H9 (cell line): Measurements from ENCODE around the gene OMP. TPM values are rescaled to one million over a fixed set of nuclear protein-coding genes. Genes with fewer than 3 reads are reported as not detected.

Source experiments
- DNase-seq: peaks from one replicate; pipeline ENCODE4 v3.0.0-alpha.2; 2017
- H2AFZ ChIP-seq: one replicate; pipeline ENCODE4 v1.6.1; 2013; ENCODE audit warnings: mild to moderate bottlenecking, low read length, control low read depth, moderate library complexity
- H2AK5ac ChIP-seq: 2 replicates; pipeline ENCODE4 v1.6.1; 2013; ENCODE audit warnings: low read length, control low read depth, mixed read lengths; ENCODE audit not compliant: insufficient read length
- H2BK120ac ChIP-seq: one replicate; pipeline ENCODE4 v1.6.1; 2013; ENCODE audit warnings: low read depth, mild to moderate bottlenecking, low read length, control low read depth, inconsistent platforms; ENCODE audit not compliant: poor library complexity, severe bottlenecking
- H2BK12ac ChIP-seq: 2 replicates; pipeline ENCODE4 v1.6.1; 2013; ENCODE audit warnings: low read length, control low read depth, mixed read lengths, low read depth; ENCODE audit not compliant: insufficient read length
- H2BK15ac ChIP-seq: 2 replicates; pipeline ENCODE4 v1.6.1; 2013; ENCODE audit warnings: low read depth, low read length, control low read depth
- H2BK20ac ChIP-seq: one replicate; pipeline ENCODE4 v1.6.1; 2013; ENCODE audit warnings: low read depth, mild to moderate bottlenecking, low read length, control low read depth, inconsistent platforms; ENCODE audit not compliant: poor library complexity, severe bottlenecking
- H2BK5ac ChIP-seq: 2 replicates; pipeline ENCODE4 v1.6.1; 2013; ENCODE audit warnings: low read length, control low read depth, mixed read lengths; ENCODE audit not compliant: insufficient read length
- H3K14ac ChIP-seq: 2 replicates; pipeline ENCODE4 v1.6.1; 2013; ENCODE audit warnings: low read length, control low read depth; ENCODE audit not compliant: insufficient read depth
- H3K18ac ChIP-seq: 2 replicates; pipeline ENCODE4 v1.6.1; 2013; ENCODE audit warnings: low read depth, mild to moderate bottlenecking, mixed read lengths, low read length, control low read depth; ENCODE audit not compliant: insufficient read length
- H3K23ac ChIP-seq: 2 replicates; pipeline ENCODE4 v1.6.1; 2013; ENCODE audit warnings: low read length, control low read depth, mixed read lengths, low read depth; ENCODE audit not compliant: insufficient read length
- H3K23me2 ChIP-seq: 2 replicates; pipeline ENCODE4 v1.6.1; 2013; ENCODE audit warnings: low read depth, mild to moderate bottlenecking, mixed read lengths, low read length, control low read depth; ENCODE audit not compliant: insufficient read length, poor library complexity, severe bottlenecking
- H3K27ac ChIP-seq: 2 replicates; pipeline ENCODE4 v1.5.1; 2013; ENCODE audit warnings: low read length, control low read depth, mixed read lengths, low read depth; ENCODE audit not compliant: insufficient read length
- H3K27me3 ChIP-seq: 2 replicates; pipeline ENCODE4 v1.6.1; 2013; ENCODE audit warnings: low read length, control low read depth, inconsistent platforms; ENCODE audit not compliant: insufficient read depth
- H3K4ac ChIP-seq: 2 replicates; pipeline ENCODE4 v1.6.1; 2013; ENCODE audit warnings: low read depth, mild to moderate bottlenecking, control low read depth, inconsistent platforms, low read length, moderate library complexity
- H3K4me1 ChIP-seq: 2 replicates; pipeline ENCODE4 v1.6.1; 2013; ENCODE audit warnings: low read length, control low read depth, inconsistent platforms; ENCODE audit not compliant: insufficient read depth
- H3K4me2 ChIP-seq: 2 replicates; pipeline ENCODE4 v1.6.1; 2013; ENCODE audit warnings: low read length, control low read depth, mixed read lengths; ENCODE audit not compliant: insufficient read length, insufficient read depth
- H3K56ac ChIP-seq: 2 replicates; pipeline ENCODE4 v1.6.1; 2013; ENCODE audit warnings: low read depth, mild to moderate bottlenecking, mixed read lengths, low read length, control low read depth; ENCODE audit not compliant: insufficient read length
- H3K79me1 ChIP-seq: 2 replicates; pipeline ENCODE4 v1.6.1; 2013; ENCODE audit warnings: low read depth, mild to moderate bottlenecking, moderate library complexity, low read length, control low read depth, inconsistent platforms; ENCODE audit not compliant: insufficient read depth, poor library complexity, severe bottlenecking
- H3K79me2 ChIP-seq: 2 replicates; pipeline ENCODE4 v1.6.1; 2013; ENCODE audit warnings: low read length, control low read depth, inconsistent platforms; ENCODE audit not compliant: insufficient read depth
- H3K9ac ChIP-seq: 2 replicates; pipeline ENCODE4 v1.6.1; 2013; ENCODE audit warnings: low read length, control low read depth, mixed read lengths; ENCODE audit not compliant: insufficient read length; ENCODE audit errors: extremely low read depth
- H3K9me3 ChIP-seq: one replicate; pipeline ENCODE4 v1.6.1; 2013; ENCODE audit warnings: low read depth, low read length, inconsistent platforms; ENCODE audit not compliant: control insufficient read depth
- H3T11ph ChIP-seq: one replicate; pipeline ENCODE4 v1.6.1; 2013; ENCODE audit warnings: mild to moderate bottlenecking, low read length, control low read depth, inconsistent platforms
- H4K20me1 ChIP-seq: one replicate; pipeline ENCODE4 v1.6.1; 2013; ENCODE audit not compliant: control insufficient read depth, insufficient read length, insufficient read depth
- H4K5ac ChIP-seq: 2 replicates; pipeline ENCODE4 v1.6.1; 2013; ENCODE audit warnings: low read depth, mild to moderate bottlenecking, mixed read lengths, low read length, control low read depth; ENCODE audit not compliant: insufficient read length
- H4K8ac ChIP-seq: replicated peaks from 2 replicates; pipeline ENCODE4 v1.6.1; 2013; ENCODE audit warnings: low read length, control low read depth, mixed read lengths, low read depth; ENCODE audit not compliant: insufficient read length
- H4K91ac ChIP-seq: 2 replicates; pipeline ENCODE4 v1.6.1; 2013; ENCODE audit warnings: low read depth, mild to moderate bottlenecking, moderate library complexity, mixed read lengths, low read length, control low read depth; ENCODE audit not compliant: insufficient read length
- H3K27ac Mint-ChIP-seq, 3 experiments: 2 replicates in 2 of 3; 3 replicates in 1 of 3; pipeline ENCODE4 v1.8.0; 2020 to 2021; ENCODE audit warnings: mixed read lengths in 3 of 3, mild to moderate bottlenecking in 1 of 3, moderate library complexity in 1 of 3
- H3K27me3 Mint-ChIP-seq: 2 replicates; pipeline ENCODE4 v1.8.0; 2021; ENCODE audit warnings: low read depth, mild to moderate bottlenecking, moderate library complexity, mixed read lengths
- H3K36me3 Mint-ChIP-seq, 3 experiments: 2 replicates in 2 of 3; 3 replicates in 1 of 3; pipeline ENCODE4 v1.8.0; 2020 to 2021; ENCODE audit warnings: low read depth in 3 of 3, mixed read lengths in 3 of 3; ENCODE audit not compliant: insufficient read depth in 1 of 3
- H3K4me1 Mint-ChIP-seq, 2 experiments: 2 replicates each; pipeline ENCODE4 v1.8.0; 2020; ENCODE audit warnings: mixed read lengths in 2 of 2
- H3K4me3 Mint-ChIP-seq, 2 experiments: 2 replicates in 1 of 2; 3 replicates in 1 of 2; pipeline ENCODE4 v1.8.0; 2020 to 2021; ENCODE audit warnings: mild to moderate bottlenecking in 2 of 2, mixed read lengths in 2 of 2, moderate library complexity in 1 of 2
- H3K9me3 Mint-ChIP-seq, 2 experiments: 2 replicates in 1 of 2; 3 replicates in 1 of 2; pipeline ENCODE4 v1.8.0; 2020; ENCODE audit warnings: mild to moderate bottlenecking in 2 of 2, mixed read lengths in 2 of 2, moderate library complexity in 1 of 2
- WGBS: extraction: QIAGEN DNeasy Blood & Tissue Kit; methylation state at CpG from one replicate; pipeline ENCODE4 v1.1.7; 2013; ENCODE audit warnings: missing lambda C conversion rate, low lambda C conversion rate, mixed read lengths; ENCODE audit not compliant: insufficient read length; ENCODE audit errors: extremely low coverage; 5-methylcytosine and 5-hydroxymethylcytosine counted together
- total RNA-seq: library from RNA; stranded (reverse); gene quantifications from 2 replicates; pipeline ENCODE4 v1.2.1, GENCODE V29; 2021
- TF ChIP-seq, protein P1 (sequence below): fragments of 200-600 bp; sonication (generic); conservative IDR thresholded peaks from 3 replicates; pipeline ENCODE4 v1.8.0; 2021; ENCODE audit warnings: antibody characterized with exemption, mild to moderate bottlenecking

OMP gene
- total RNA-seq, 1 experiment from 2014 or later = not detected

DNA sequence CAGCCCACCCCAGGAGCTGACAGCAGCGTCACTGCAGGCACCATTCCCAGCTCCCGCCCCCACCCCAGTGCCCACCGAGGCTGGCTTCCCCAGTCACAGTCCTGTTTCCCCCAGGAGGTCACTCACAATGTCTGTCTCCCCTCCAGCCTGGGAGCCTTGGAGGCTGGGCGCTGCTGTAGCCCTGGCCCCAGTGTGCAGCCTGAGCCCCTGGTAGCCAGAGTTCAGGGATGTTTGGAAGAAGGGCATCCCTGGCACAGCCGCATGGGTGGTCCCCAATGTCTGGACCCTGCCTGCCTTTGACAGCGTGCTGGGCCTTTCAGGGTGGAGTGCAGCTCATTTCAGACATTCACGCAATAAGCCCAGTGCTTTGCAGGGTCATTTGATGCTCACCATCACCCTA is 31.6 kb upstream of the OMP start:
- no peak overlapping the region for H3K18ac ChIP-seq
- H3K9ac ChIP-seq = no peak overlapping the region
- H2AK5ac ChIP-seq = no peak overlapping the region
- no peak overlapping the region for H2BK120ac ChIP-seq
- no peaks in the 10 kb centered on the region for H3K9me3 Mint-ChIP-seq
- no peaks in the 10 kb centered on the region for H4K20me1 ChIP-seq
- WGBS = no CpG with 5 or more reads among the region's 7 CpGs
- no peak overlapping the region for H3T11ph ChIP-seq
- H2BK20ac ChIP-seq = no peak overlapping the region
- peaks cover 6% of the 10 kb centered on the region for H3K27me3 Mint-ChIP-seq
- H3K27me3 ChIP-seq = no peaks in the 10 kb centered on the region
- H3K4ac ChIP-seq = no peak overlapping the region
- 0 out of 2 replicates have a peak, but pooled peaks cover 2% of the 10 kb centered on the region for H3K79me2 ChIP-seq
- H3K36me3 Mint-ChIP-seq = no peaks in the 10 kb centered on the region
- H4K8ac ChIP-seq = no peak overlapping the region
- no peaks in the 10 kb centered on the region for H3K9me3 ChIP-seq
- peaks cover 15 to 17% of the 10 kb centered on the region in 2 experiments for H3K4me1 Mint-ChIP-seq
- no peak overlapping the region for H3K4me2 ChIP-seq
- H4K91ac ChIP-seq = no peak overlapping the region
- no peak overlapping the region for H3K4me3 Mint-ChIP-seq
- no peak overlapping the region for H4K5ac ChIP-seq
- no peaks in the 10 kb centered on the region for H3K4me1 ChIP-seq
- TF ChIP-seq, protein P1, sequence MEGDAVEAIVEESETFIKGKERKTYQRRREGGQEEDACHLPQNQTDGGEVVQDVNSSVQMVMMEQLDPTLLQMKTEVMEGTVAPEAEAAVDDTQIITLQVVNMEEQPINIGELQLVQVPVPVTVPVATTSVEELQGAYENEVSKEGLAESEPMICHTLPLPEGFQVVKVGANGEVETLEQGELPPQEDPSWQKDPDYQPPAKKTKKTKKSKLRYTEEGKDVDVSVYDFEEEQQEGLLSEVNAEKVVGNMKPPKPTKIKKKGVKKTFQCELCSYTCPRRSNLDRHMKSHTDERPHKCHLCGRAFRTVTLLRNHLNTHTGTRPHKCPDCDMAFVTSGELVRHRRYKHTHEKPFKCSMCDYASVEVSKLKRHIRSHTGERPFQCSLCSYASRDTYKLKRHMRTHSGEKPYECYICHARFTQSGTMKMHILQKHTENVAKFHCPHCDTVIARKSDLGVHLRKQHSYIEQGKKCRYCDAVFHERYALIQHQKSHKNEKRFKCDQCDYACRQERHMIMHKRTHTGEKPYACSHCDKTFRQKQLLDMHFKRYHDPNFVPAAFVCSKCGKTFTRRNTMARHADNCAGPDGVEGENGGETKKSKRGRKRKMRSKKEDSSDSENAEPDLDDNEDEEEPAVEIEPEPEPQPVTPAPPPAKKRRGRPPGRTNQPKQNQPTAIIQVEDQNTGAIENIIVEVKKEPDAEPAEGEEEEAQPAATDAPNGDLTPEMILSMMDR = no peak
- no peak overlapping the region for H3K27ac Mint-ChIP-seq
- no peak overlapping the region for H2BK15ac ChIP-seq
- no peak overlapping the region for H3K23ac ChIP-seq
- no peak overlapping the region for H3K27ac ChIP-seq
- peaks cover 4% of the 10 kb centered on the region for H3K23me2 ChIP-seq
- no peak overlapping the region for H2AFZ ChIP-seq
- H2BK5ac ChIP-seq = no peak overlapping the region
- H3K56ac ChIP-seq = no peak overlapping the region
- H2BK12ac ChIP-seq = no peak overlapping the region
- no peaks in the 10 kb centered on the region for H3K79me1 ChIP-seq
- no peak for DNase-seq
- no peak overlapping the region for H3K14ac ChIP-seq
